Naive B cell (primary cell): ENCODE data around the gene AGAP1. TPM values are rescaled to one million over a fixed set of nuclear protein-coding genes. Genes with fewer than 3 reads are reported as not detected.
A peak's percentile ranks its signal among the peaks of the same experiment; 100 is the strongest.

Experiments
- ATAC-seq, 2 donors: fragments of 150-1000 bp; cut with Tn5 transposase; 2 replicates each; pipeline ENCODE4 v1.10.0; 2021; ENCODE audit warnings: low read depth in 2 of 2, mild to moderate bottlenecking in 2 of 2, moderate library complexity in 2 of 2
- DNase-seq: peaks from one replicate; pipeline ENCODE4 v3.0.0; 2022
- H3K27ac Mint-ChIP-seq, 6 donors: one replicate each; pipeline ENCODE4 v1.8.0; 2020 to 2022; ENCODE audit warnings: mild to moderate bottlenecking in 6 of 6, mixed read lengths in 6 of 6, moderate library complexity in 5 of 6, inconsistent platforms in 2 of 6
- H3K27me3 Mint-ChIP-seq, 3 donors: one replicate each; pipeline ENCODE4 v1.8.0; 2021 to 2022; ENCODE audit warnings: mixed read lengths in 3 of 3, mild to moderate bottlenecking in 1 of 3
- H3K36me3 Mint-ChIP-seq, 2 donors: one replicate each; pipeline ENCODE4 v1.8.0; 2020 to 2022; ENCODE audit warnings: mixed read lengths in 2 of 2, inconsistent platforms in 1 of 2, mild to moderate bottlenecking in 1 of 2
- H3K4me1 Mint-ChIP-seq, 3 donors: one replicate each; pipeline ENCODE4 v1.8.0; 2020 to 2022; ENCODE audit warnings: mixed read lengths in 3 of 3, inconsistent platforms in 1 of 3, mild to moderate bottlenecking in 1 of 3, moderate library complexity in 1 of 3
- H3K4me3 Mint-ChIP-seq, 8 donors: one replicate each; pipeline ENCODE4 v1.8.0; 2020 to 2022; ENCODE audit warnings: mild to moderate bottlenecking in 8 of 8, mixed read lengths in 8 of 8, moderate library complexity in 8 of 8, inconsistent platforms in 2 of 8
- H3K9me3 Mint-ChIP-seq, 7 donors: one replicate each; pipeline ENCODE4 v1.8.0; 2020 to 2022; ENCODE audit warnings: mixed read lengths in 7 of 7, mild to moderate bottlenecking in 5 of 7, inconsistent platforms in 2 of 7, moderate library complexity in 1 of 7
- polyA plus RNA-seq, 6 donors: library from polyadenylated mRNA; unstranded; fragments of 300-500 nt; fragmentation: Illumina TruSeq; gene quantifications; one replicate each; pipeline ENCODE4 v1.2.3, GENCODE V29; 2021; ENCODE audit warnings: low read depth in 6 of 6

Gene AGAP1
- not detected for polyA plus RNA-seq

- DNase-seq (no peak), ATAC-seq (no peak)
- peaks cover 0 to 17% of the 10 kb centered on the region in 2 donors for H3K36me3 Mint-ChIP-seq
- peaks cover 4 to 18% (median 16%) of the 10 kb centered on the region in 3 donors for H3K4me1 Mint-ChIP-seq
- H3K27me3 Mint-ChIP-seq = peaks cover 63 to 75% (median 66%) of the 10 kb centered on the region in 3 donors
- peaks cover 0 to 16% (median 4%) of the 10 kb centered on the region in 7 donors for H3K9me3 Mint-ChIP-seq
- H3K27ac Mint-ChIP-seq = no peak within 1 kb of the TSS
- peak within 1 kb of the TSS; percentile 50 to 91 (median 74) for H3K4me3 Mint-ChIP-seq
Measured at GRCh38 chr2:235493775-235494715, at the start of gene AGAP1. TSS of gene AGAP1 (plus strand) at chr2:235494043.

GRCh38 chr2:235444101-235444597 lies 49.7 kb upstream of the AGAP1 start:
- ATAC-seq = no peak
- Mint-ChIP-seq H3K27ac (no peak overlapping the region), H3K27me3 (peaks cover 9 to 21% (median 16%) of the 10 kb centered on the region in 3 donors), H3K36me3 (no peaks in the 10 kb centered on the region), H3K9me3 (peaks cover 0 to 8% (median 2%) of the 10 kb centered on the region in 7 donors), H3K4me3 (no peak overlapping the region), H3K4me1 (no peaks in the 10 kb centered on the region)
- DNase-seq = no peak

- Mint-ChIP-seq H3K27me3 (peaks cover 7 to 14% (median 8%) of the 10 kb centered on the region in 3 donors), H3K27ac (no peak overlapping the region), H3K4me3 (no peak overlapping the region), H3K4me1 (no peaks in the 10 kb centered on the region), H3K36me3 (no peaks in the 10 kb centered on the region), H3K9me3 (peaks cover 0 to 8% (median 2%) of the 10 kb centered on the region in 7 donors)
- DNase-seq (no peak), ATAC-seq (no peak)
Measured at GRCh38 chr2:235445116-235445515, 48.7 kb upstream of the AGAP1 start.

GRCh38 chr2:235446082-235446481 lies 47.8 kb upstream of the AGAP1 start:
- Mint-ChIP-seq H3K9me3 (peaks cover 0 to 8% (median 2%) of the 10 kb centered on the region in 7 donors), H3K27me3 (peaks cover 0 to 7% (median 6%) of the 10 kb centered on the region in 3 donors), H3K36me3 (no peaks in the 10 kb centered on the region), H3K27ac (no peak overlapping the region), H3K4me3 (no peak overlapping the region), H3K4me1 (no peaks in the 10 kb centered on the region)
- ATAC-seq (no peak), DNase-seq (no peak)

- H3K36me3 Mint-ChIP-seq = no peaks in the 10 kb centered on the region
- H3K4me3 Mint-ChIP-seq = no peak overlapping the region
- peaks cover 0 to 9% (median 8%) of the 10 kb centered on the region in 3 donors for H3K27me3 Mint-ChIP-seq
- no peak overlapping the region for H3K27ac Mint-ChIP-seq
- H3K9me3 Mint-ChIP-seq = peaks cover 0 to 8% (median 3%) of the 10 kb centered on the region in 7 donors
- DNase-seq (no peak), ATAC-seq (no peak)
- no peaks in the 10 kb centered on the region for H3K4me1 Mint-ChIP-seq
Measured at GRCh38 chr2:235447210-235447609, 46.6 kb upstream of the AGAP1 start.

GRCh38 chr2:235449568-235449967 lies 44.3 kb upstream of the AGAP1 start:
- Mint-ChIP-seq H3K9me3 (peaks cover 0 to 2% (median 0%) of the 10 kb centered on the region in 7 donors), H3K27ac (no peak overlapping the region), H3K4me1 (no peaks in the 10 kb centered on the region), H3K36me3 (no peaks in the 10 kb centered on the region), H3K4me3 (no peak overlapping the region), H3K27me3 (peaks cover 0 to 17% (median 9%) of the 10 kb centered on the region in 3 donors)
- no peak for ATAC-seq
- DNase-seq = no peak

GRCh38 chr2:235453605-235454151 lies 40.2 kb upstream of the AGAP1 start:
- H3K27ac Mint-ChIP-seq = no peak overlapping the region
- H3K9me3 Mint-ChIP-seq = peaks cover 0 to 2% (median 0%) of the 10 kb centered on the region in 7 donors
- no peaks in the 10 kb centered on the region for H3K36me3 Mint-ChIP-seq
- ATAC-seq (no peak), DNase-seq (no peak)
- peaks cover 6 to 33% (median 11%) of the 10 kb centered on the region in 3 donors for H3K27me3 Mint-ChIP-seq
- no peaks in the 10 kb centered on the region for H3K4me1 Mint-ChIP-seq
- no peak overlapping the region for H3K4me3 Mint-ChIP-seq

- Mint-ChIP-seq H3K27me3 (peaks cover 21 to 42% (median 29%) of the 10 kb centered on the region in 3 donors), H3K4me3 (no peak overlapping the region), H3K36me3 (no peaks in the 10 kb centered on the region), H3K9me3 (peaks cover 0 to 10% (median 1%) of the 10 kb centered on the region in 7 donors), H3K4me1 (no peaks in the 10 kb centered on the region), H3K27ac (peak overlapping the region in 1 of 6 donors; percentile 17)
- DNase-seq (no peak), ATAC-seq (no peak)
Measured at GRCh38 chr2:235458839-235459273, 35.0 kb upstream of the AGAP1 start.

- Mint-ChIP-seq H3K27me3 (peaks cover 18 to 43% (median 42%) of the 10 kb centered on the region in 3 donors), H3K4me1 (no peaks in the 10 kb centered on the region), H3K27ac (no peak overlapping the region), H3K9me3 (peaks cover 0 to 10% (median 1%) of the 10 kb centered on the region in 7 donors), H3K4me3 (peak overlapping the region in 1 of 8 donors; percentile 37), H3K36me3 (no peaks in the 10 kb centered on the region)
- ATAC-seq (no peak), DNase-seq (no peak)
Measured at GRCh38 chr2:235460548-235461047, 33.2 kb upstream of the AGAP1 start.

GRCh38 chr2:235461763-235462414 lies 32.0 kb upstream of the AGAP1 start:
- DNase-seq (no peak), ATAC-seq (no peak)
- Mint-ChIP-seq H3K4me3 (no peak overlapping the region), H3K4me1 (no peaks in the 10 kb centered on the region), H3K36me3 (no peaks in the 10 kb centered on the region), H3K27me3 (peaks cover 18 to 42% (median 39%) of the 10 kb centered on the region in 3 donors), H3K27ac (no peak overlapping the region), H3K9me3 (peaks cover 0 to 10% (median 1%) of the 10 kb centered on the region in 7 donors)

- DNase-seq (no peak), ATAC-seq (no peak)
- H3K27me3 Mint-ChIP-seq = peaks cover 18 to 42% (median 37%) of the 10 kb centered on the region in 3 donors
- H3K9me3 Mint-ChIP-seq = peaks cover 0 to 10% (median 1%) of the 10 kb centered on the region in 7 donors
- no peak overlapping the region for H3K4me3 Mint-ChIP-seq
- H3K36me3 Mint-ChIP-seq = no peaks in the 10 kb centered on the region
- no peak overlapping the region for H3K27ac Mint-ChIP-seq
- no peaks in the 10 kb centered on the region for H3K4me1 Mint-ChIP-seq
Measured at GRCh38 chr2:235462415-235462790, 31.4 kb upstream of the AGAP1 start.

GRCh38 chr2:235463893-235464292 lies 29.9 kb upstream of the AGAP1 start:
- Mint-ChIP-seq H3K27me3 (peaks cover 18 to 37% (median 34%) of the 10 kb centered on the region in 3 donors), H3K36me3 (no peaks in the 10 kb centered on the region), H3K27ac (no peak overlapping the region), H3K4me3 (peak overlapping the region in 1 of 8 donors; percentile 52), H3K9me3 (peaks cover 0 to 10% (median 1%) of the 10 kb centered on the region in 7 donors), H3K4me1 (no peaks in the 10 kb centered on the region)
- ATAC-seq (no peak), DNase-seq (no peak)

GRCh38 chr2:235467588-235467987 lies 26.3 kb upstream of the AGAP1 start:
- peaks cover 8 to 40% (median 29%) of the 10 kb centered on the region in 3 donors for H3K27me3 Mint-ChIP-seq
- H3K9me3 Mint-ChIP-seq = peaks cover 0 to 7% (median 2%) of the 10 kb centered on the region in 7 donors
- DNase-seq (no peak), ATAC-seq (no peak)
- no peak overlapping the region for H3K4me3 Mint-ChIP-seq
- H3K36me3 Mint-ChIP-seq = no peaks in the 10 kb centered on the region
- H3K4me1 Mint-ChIP-seq = no peaks in the 10 kb centered on the region
- no peak overlapping the region for H3K27ac Mint-ChIP-seq
